ENCODE data around the gene VAV2.

Gene VAV2

DNA sequence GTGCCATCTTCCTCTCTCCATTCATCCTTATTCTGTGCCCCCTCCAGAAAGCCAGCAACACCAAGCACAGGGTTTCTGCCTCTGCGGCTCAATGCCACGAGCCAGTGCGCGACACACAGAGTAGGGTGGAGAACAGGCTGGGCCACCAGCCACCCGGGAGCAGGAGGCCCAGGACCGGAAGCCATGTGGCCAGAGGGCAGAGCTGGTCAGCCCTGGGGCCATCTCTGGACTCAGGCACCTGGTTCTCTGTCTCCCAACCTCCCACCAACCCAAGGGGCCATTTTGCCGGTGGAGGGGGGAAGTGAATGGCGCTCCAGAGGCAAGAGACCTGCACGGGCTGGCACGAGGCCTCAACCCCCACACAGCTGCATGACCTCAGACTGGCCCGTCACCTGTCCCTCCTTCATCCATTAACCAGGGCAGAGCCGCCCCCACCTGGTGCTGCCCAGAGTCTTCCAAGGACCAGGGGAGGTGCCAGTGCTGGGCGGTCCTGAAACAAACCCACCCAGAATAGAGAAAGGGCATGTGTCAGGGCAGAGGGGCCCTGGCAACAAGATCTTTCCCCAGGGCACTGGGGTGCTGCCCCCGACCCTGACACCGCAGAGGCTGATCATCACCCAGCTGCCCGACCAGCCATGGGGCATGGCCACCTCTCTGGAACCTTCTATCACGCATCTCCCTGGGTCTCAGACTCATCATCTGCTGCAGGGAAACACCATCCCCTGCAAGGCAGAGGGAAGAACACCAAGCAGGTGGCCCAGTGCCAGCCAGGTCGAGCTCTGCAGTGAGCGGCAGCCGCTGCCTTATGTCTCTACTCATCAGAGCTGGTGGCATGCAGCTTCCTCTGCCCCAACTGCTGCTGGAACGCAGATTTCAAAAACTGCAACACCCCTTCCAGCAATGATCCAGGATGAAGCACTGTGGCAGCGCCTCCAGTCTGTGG is 11.9 kb downstream of the VAV2 start:
- DNase-seq, result no peak

GRCh38 chr9:133979273-133979920 is 12.7 kb downstream of the VAV2 start:
- no peak for DNase-seq

- DNase-seq, result no peak
These were observed 13.2 kb downstream of the VAV2 start for GRCh38 chr9:133978899-133979272.

GRCh38 chr9:133978226-133978898 is 13.8 kb downstream of the VAV2 start:
- DNase-seq, result no peak

GRCh38 chr9:133977421-133978201 is 14.5 kb downstream of the VAV2 start:
- DNase-seq, result no peak

DNA sequence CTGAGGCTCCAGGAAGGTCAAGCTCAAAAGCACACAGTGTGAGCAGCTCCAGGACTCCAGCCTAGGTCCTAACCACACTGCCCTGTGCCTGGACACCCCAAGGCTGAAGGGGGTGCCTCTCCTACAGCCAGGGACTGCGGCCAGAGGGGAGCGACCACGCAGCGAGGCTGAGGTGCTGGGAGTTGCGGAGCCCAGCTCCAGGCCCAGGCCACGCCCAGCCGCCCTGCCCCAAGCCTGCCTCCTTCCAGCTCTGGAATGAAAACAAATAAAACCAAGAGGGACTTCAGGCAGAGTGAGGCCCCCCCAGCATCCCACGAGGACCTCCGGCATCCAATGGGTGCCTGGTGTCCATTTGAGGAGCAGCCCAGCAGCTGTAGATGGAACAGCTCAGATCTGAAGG is 15.2 kb downstream of the VAV2 start:
- DNase-seq, result no peak

DNA sequence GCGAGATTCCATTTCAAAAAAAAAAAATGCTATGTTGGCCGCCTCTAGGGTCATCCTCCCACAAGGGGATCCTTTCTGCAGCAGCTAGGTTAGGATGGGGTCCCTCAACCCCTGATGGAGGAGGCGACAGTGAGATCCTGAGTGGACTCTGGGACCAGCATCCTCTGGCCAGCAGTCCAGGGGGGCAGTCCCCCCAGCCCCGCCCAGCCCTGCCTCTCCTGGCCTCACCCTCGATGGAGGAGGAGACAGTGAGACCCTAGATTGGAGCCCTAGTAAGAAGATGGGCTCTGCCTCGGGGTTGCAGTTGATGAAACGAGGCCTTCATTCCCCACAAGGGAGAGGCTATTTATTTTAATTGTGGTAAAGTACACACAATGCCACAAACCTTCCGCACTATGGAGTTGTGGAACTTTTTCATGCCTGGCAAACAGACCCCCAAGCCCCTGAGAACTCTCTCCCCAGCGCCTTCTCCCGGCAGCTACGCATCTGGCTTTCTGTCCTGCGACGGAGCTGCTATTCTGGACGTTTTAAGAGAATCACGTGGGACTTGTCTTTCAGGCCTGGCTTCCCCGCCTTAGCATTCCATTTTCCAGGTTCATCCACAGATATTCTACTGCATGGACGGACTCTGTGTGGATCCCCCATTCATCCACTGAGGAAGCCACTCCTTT is 15.8 kb downstream of the VAV2 start:
- DNase-seq, result no peak

DNA sequence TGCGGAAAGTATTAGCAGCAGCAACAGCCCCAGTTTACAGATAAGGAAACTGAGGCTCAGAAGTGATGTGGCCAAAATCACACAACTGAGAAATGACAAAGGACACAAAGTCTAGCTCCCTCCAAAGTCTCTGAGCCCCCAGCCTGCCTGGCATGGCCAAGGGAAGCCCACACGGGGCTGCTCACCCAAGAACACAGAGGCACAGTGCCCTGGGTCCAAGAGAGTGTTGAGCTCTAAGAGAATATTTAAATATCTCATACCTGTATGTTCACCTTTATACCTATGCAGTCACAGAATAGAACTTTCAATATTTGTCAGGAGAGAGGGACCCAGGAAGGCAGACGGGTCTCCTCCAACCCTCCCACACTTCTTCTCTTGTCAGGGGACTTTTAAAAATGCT is 16.6 kb downstream of the VAV2 start:
- DNase-seq, result no peak

DNA sequence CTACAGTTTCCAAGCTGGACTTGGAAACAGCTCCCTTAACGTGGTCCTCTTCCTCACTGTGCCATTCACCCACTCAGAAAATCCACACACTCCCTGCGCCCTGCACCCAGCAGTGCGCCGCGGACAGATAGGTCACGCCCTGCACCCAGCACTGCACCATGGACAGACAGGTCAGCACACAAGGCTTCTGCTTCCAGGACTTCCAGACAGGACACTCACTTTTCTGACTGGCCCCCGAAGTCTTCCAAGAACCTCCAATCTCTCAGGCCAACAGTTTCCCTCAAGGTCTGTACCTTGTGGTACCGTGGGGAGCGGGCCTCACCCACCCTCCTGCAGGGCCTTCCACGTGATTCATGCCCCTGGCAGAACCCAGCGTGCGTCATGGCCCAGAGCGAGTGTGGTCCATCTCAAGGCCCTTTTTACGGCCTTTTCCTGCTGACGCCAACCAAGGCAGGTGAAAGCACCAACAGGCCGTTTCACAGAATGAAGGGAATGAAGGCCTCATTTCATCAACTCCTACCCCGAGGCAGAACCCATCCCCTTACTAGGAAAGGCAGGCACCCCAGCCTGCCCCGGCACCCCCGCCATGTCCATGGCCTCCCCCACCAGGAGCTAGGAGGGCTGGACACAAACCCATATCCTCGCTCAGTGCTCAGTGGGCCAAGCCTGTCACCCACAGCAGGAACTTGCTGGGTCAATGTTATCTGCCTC is 17.3 kb downstream of the VAV2 start:
- no peak for DNase-seq

DNA sequence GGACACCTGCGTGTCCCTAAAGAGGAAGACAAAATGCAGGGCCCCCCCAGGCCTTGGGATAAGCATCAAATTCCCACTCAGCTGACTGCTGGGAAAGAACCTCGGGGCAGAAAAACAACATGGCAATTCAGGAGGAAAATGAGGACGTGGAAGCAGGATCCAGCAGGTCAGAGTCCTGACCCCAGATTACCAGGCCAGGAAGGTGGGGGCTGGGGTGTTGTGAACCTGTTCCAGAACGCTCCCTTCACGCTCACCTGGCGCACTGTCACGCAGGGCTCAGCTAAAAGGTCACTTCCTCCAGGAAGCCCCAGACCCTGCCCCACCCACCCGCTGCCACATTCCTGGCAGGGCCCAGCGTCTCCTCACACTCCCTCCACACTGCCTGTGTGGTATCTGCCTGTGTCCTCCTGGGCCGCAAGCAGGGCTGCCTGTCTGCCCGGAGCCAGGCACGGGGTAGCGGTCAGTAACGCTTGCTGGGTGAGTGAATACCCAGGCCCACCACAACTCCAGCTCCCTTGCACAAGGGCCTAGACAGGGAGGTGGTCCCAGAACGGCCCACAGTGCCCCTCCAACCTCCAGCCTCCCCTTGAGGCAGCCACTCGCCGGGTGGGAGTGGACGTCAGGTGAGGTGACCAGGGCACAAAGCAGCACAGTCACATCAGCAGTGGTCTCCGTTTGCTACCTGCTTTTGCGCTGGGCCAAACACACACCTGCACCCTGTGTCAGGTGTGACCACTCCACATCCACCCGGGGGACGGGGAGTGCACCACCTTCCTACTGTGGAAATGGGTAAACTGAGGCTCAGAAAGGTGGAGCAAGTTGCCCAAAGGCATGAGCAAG is 18.1 kb downstream of the VAV2 start:
- DNase-seq, result no peak

DNA sequence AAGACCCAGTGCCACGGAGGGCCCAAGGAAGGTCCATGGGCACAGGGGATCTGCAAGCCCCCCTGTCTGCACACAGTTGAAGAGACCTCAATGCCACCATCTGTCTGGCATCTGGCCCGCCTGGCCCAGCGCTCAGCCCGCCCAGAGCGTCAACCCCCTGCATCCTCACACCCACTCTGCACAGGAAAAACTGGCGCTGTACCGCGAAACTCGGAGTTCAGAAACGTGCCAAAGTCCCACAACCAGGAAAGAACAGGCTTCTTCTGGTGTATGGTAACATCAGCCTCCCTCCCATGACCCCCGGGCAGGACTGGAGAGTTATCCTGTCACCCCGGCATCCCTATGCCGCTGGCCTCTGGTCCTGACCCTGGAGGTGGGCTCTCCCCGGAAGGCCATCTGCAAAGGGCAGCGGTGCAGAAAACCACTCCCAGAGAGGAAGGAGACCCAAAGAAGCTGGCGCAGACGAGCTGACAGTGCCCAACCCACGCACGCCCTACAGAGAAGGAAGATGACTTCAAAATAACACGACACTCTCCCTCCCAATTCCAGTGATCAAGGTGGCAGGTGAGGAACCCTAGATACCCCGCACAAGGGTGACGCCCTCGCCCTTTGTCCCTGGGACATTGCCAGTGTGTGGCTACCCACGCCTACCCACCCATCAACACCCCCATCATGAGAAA is 18.9 kb downstream of the VAV2 start:
- DNase-seq, result no peak

- DNase-seq, result no peak
These were observed 19.9 kb downstream of the VAV2 start for GRCh38 chr9:133971981-133972941.

DNA sequence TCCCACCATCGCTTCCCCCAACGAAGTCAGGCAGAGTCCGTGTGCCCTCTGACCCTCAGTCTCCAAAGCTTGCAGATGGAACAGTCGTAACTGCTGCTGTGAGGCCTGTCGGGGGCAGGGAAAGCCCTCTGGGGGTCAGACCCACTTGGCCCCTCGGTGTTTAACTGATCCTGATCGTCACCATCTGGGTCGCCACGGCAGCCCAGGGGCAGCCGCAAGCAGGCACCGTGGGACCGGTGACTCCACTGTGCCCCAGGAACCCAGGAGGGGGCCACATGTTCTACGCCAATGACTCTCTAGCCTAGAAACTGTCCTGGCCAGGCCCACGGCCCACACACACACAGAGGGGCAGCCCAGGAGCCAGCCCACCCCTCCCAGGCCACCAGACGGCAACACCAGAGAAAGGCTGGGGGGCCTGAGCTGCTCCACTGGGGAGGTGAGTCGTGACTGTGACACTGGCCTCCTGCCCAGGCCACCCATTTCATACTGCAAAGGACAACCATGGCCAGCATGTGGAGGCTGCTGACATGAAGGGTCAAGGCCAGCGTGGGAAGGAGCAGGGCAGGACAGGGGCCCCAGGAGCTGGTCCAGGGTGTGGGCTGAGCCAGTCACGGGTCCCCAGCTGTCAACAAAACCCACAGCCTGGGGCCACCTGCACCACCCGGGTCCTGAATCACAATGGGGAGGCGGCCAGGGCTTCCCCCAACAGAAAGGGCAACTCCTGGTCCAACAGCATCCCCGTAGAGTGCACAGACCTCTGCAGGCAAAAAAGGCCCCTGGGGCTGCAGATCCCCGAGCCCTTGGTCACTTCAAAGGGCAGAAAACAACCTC is 20.8 kb downstream of the VAV2 start:
- no peak for DNase-seq

DNA sequence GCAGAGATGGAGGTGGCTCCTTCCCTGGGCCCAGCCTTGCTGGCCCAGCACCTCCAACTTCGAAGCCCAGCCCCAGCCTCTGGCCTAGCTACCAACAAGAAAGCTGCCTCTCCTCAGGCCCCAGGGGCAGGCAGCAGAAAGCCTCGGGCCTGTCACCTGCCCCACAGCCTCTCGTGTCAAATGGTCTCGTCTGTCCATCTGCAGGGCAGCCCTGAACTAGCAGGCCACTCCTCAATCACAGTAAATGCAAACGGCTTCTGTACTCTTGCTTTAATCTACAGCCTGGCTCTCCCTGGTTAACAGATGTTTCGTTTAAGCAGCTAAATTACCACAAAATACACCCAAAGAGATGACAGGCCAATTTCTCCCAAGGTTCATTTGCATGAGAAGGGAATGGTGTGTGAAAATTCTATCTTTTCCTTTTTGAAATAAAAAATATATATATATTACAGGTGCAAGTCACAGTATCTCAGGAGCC is 21.5 kb downstream of the VAV2 start:
- no peak for DNase-seq

DNA sequence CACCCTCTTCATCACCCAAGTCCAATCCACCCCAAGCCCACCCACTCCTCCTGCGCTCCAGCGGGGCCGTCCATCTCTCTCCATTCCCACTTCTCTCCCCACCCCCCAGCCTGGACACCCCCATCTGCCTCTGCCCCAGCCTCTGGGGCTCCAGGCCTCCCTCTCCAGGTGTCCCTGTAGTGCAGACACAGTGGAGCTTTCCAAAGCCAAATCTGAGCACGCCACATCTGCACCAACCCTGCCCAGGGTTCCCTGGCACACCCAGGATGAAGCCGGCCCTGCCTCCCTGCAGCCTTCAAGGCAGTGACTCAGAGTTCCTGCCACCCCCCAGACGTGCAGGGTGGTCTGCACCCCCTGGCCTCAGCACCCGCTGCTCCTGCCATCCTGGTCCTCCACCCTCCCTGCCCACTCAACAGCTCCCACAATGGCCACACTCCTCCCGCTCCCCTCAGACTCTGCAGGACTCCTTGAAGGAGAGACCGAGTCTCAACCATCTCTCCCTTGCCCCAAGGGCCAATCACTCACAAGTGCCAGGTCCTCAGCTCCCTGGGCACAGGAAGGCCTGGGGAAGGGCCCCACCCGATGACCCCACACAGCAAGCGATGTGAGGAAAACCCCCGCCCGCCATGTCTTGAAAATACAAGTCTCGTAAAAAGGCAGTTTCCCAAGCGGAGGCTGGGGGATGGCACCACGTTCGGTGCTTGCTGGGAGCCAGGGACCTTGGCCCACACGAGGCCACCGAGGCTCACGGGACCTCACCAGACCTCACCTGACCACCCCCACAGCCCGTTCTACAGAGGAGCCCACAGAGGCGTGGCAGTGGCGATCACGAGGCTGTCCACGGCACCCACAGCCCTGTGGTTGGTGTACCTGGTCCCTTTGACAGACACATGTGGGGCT is 22.2 kb downstream of the VAV2 start:
- no peak for DNase-seq

DNA sequence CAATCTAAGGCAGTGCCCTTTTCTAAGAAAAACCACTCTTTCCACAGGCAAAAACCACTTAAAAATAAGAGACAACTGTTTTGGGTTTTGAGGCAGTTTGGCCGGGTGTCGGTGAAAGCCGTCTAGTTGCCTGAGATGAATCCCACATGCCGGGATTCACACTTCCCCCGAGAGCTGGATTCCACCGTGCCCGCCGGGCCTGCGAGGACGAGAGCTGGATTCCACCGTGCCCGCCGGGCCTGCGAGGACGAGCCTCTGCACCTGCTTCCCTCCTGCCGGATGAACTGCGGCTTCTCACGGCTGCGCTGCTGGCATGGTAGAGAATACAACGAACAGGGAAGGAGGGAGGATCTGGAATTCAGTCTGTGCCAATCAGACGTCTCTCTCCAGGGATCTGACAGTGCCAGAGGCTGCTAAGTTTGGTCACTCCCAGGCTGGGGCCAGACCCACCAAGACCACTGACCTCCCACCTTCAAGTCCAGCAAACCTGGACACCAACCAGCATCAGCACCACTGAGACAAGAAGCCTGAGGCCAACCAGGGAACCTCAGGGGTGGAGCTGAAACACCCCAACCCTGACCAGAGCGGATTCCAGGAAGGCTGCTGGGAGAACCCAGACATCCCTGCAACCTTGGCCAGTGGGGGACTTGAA is 23.0 kb downstream of the VAV2 start:
- no peak for DNase-seq
